ENCODE results near the gene MCEMP1. TPM values are rescaled to one million over a fixed set of nuclear protein-coding genes. Genes with fewer than 3 reads are reported as not detected.

MCEMP1 gene
- total RNA-seq, 1 donor from 2014 or later, result not detected

- Mint-ChIP-seq H3K9me3 (ENCODE audit: low read depth) (no peaks in the 10 kb centered on the region), H3K4me1 (ENCODE audit: low read depth) (peaks cover 10% of the 10 kb centered on the region), H3K27ac (ENCODE audit: unreplicated experiment) (no peak overlapping the region), H3K4me3 (ENCODE audit: unreplicated experiment) (no peak overlapping the region), H3K27me3 (ENCODE audit: low read depth) (no peaks in the 10 kb centered on the region), H3K36me3 (ENCODE audit: low read depth) (peaks cover 7% of the 10 kb centered on the region)
- DNase-seq (ENCODE audit: low spot score), result no peak
- TF ChIP-seq CTCF (IDR thresholded peaks at IDR 0.05), result no peak
Observed at GRCh38 chr19:7685546-7686445, 8.9 kb downstream of the MCEMP1 start.

GRCh38 chr19:7687177-7687576 lies 10.3 kb downstream of the MCEMP1 start:
- DNase-seq (ENCODE audit: low spot score), result no peak
- Mint-ChIP-seq H3K4me3 (ENCODE audit: unreplicated experiment) (no peak overlapping the region), H3K27ac (ENCODE audit: unreplicated experiment) (no peak overlapping the region), H3K4me1 (ENCODE audit: low read depth) (peaks cover 3% of the 10 kb centered on the region), H3K9me3 (ENCODE audit: low read depth) (no peaks in the 10 kb centered on the region), H3K36me3 (ENCODE audit: low read depth) (peaks cover 7% of the 10 kb centered on the region), H3K27me3 (ENCODE audit: low read depth) (no peaks in the 10 kb centered on the region)
- no peak for TF ChIP-seq CTCF (IDR thresholded peaks at IDR 0.05)

GRCh38 chr19:7689165-7689564 lies 12.3 kb downstream of the MCEMP1 start:
- no peaks in the 10 kb centered on the region for H3K27me3 Mint-ChIP-seq (ENCODE audit: low read depth)
- no peaks in the 10 kb centered on the region for H3K9me3 Mint-ChIP-seq (ENCODE audit: low read depth)
- no peak overlapping the region for H3K4me3 Mint-ChIP-seq (ENCODE audit: unreplicated experiment)
- no peak for DNase-seq (ENCODE audit: low spot score)
- peaks cover 2% of the 10 kb centered on the region for H3K36me3 Mint-ChIP-seq (ENCODE audit: low read depth)
- H3K4me1 Mint-ChIP-seq (ENCODE audit: low read depth), result peaks cover 3% of the 10 kb centered on the region
- TF ChIP-seq CTCF (IDR thresholded peaks at IDR 0.05), result no peak
- H3K27ac Mint-ChIP-seq (ENCODE audit: unreplicated experiment), result no peak overlapping the region

- Mint-ChIP-seq H3K27ac (ENCODE audit: unreplicated experiment) (no peak overlapping the region), H3K27me3 (ENCODE audit: low read depth) (peaks cover 1% of the 10 kb centered on the region), H3K36me3 (ENCODE audit: low read depth) (no peaks in the 10 kb centered on the region), H3K9me3 (ENCODE audit: low read depth) (no peaks in the 10 kb centered on the region), H3K4me3 (ENCODE audit: unreplicated experiment) (no peak overlapping the region), H3K4me1 (ENCODE audit: low read depth) (no peaks in the 10 kb centered on the region)
- DNase-seq (ENCODE audit: low spot score), result no peak
- TF ChIP-seq CTCF (IDR thresholded peaks at IDR 0.05), result no peak
Observed at GRCh38 chr19:7690779-7691258, 13.9 kb downstream of the MCEMP1 start.

- Mint-ChIP-seq H3K4me1 (ENCODE audit: low read depth) (no peaks in the 10 kb centered on the region), H3K9me3 (ENCODE audit: low read depth) (no peaks in the 10 kb centered on the region), H3K27ac (ENCODE audit: unreplicated experiment) (no peak overlapping the region), H3K36me3 (ENCODE audit: low read depth) (no peaks in the 10 kb centered on the region), H3K27me3 (ENCODE audit: low read depth) (peaks cover 2% of the 10 kb centered on the region), H3K4me3 (ENCODE audit: unreplicated experiment) (no peak overlapping the region)
- no peak for TF ChIP-seq CTCF (IDR thresholded peaks at IDR 0.05)
- no peak for DNase-seq (ENCODE audit: low spot score)
Observed at GRCh38 chr19:7691497-7691896, 14.6 kb downstream of the MCEMP1 start.

All from chondrocyte (in vitro differentiated cells).